Measurements from ENCODE around the gene ADAMTS2. TPM values are rescaled to one million over a fixed set of nuclear protein-coding genes. Genes with fewer than 3 reads are reported as not detected.

ADAMTS2 gene
- total RNA-seq, 1 donor from 2014 or later, result 25.3 TPM

- intact Hi-C loops (cut with DNase I), result no loop called here
- no peak for DNase-seq (ENCODE audit: low spot score)
These were observed 255.8 kb downstream of the ADAMTS2 start for GRCh38 chr5:179089502-179089901.

GRCh38 chr5:179080724-179081123, 264.5 kb downstream of the ADAMTS2 start:
- no peak for DNase-seq (ENCODE audit: low spot score)
- no peak for ATAC-seq
- intact Hi-C loops (cut with DNase I), result no loop called here

More at GRCh38 chr5:179089502-179089901, 255.8 kb downstream of the ADAMTS2 start:
- no peak for ATAC-seq

DNA sequence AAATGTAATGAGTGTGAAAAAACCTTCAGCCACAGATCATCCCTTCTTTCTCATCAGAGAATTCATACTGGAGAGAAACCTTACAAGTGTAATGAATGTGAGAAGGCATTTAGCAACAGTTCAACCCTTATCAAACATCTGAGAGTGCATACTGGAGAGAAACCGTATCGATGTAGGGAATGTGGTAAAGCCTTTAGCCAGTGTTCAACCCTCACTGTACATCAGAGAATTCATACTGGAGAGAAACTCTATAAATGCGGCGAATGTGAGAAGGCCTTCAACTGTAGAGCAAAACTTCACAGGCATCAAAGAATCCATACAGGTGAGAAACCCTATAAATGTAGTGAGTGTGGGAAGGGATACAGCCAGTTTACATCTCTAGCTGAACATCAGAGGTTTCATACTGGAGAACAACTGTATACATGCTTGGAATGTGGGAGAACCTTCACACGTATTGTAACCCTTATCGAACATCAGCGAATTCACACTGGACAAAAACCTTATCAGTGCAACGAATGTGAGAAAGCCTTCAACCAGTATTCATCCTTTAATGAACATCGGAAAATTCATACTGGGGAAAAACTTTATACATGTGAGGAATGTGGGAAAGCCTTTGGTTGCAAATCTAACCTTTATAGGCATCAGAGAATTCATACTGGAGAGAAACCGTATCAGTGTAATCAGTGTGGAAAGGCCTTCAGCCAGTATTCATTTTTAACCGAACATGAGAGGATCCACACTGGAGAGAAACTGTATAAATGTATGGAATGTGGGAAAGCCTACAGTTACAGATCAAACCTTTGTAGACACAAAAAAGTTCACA, 265.9 kb downstream of the ADAMTS2 start:
- DNase-seq (ENCODE audit: low spot score) (no peak), ATAC-seq (no peak)
- intact Hi-C loops (cut with DNase I), result no loop called here

DNA sequence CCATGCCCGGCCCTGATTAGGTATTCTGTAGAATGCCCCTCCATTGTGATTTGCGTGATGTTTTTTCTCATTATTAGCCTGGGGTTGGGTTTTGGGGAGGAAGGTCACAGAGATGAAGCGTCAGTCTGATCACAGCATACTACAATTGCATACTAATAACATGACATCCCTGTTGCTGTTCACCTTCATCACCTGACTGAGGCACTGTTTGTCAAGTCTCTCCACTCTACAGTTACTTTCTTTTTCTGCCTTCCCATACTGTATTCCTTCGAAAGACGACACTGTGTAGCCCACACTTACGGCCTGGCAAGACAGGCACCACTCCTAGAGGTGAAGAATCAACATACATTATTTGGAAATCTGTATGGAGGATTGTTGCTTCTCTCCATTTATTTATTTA, 279.6 kb downstream of the ADAMTS2 start:
- intact Hi-C loops (cut with DNase I), result no loop called here
- ATAC-seq (no peak), DNase-seq (ENCODE audit: low spot score) (no peak)

GRCh38 chr5:179061025-179061424, 284.2 kb downstream of the ADAMTS2 start:
- intact Hi-C loops (cut with DNase I), result no loop called here
- peak; percentile 11 for ATAC-seq
- DNase-seq (ENCODE audit: low spot score), result no peak

Other genes starting within 250 kb of the ADAMTS2 start
- 52.1 TPM for gene RUFY1, start 205.1 kb upstream of the ADAMTS2 start, total RNA-seq

Measured in sciatic nerve (tissue), 2 donors.